ENCODE results near the gene TPR. TPM values are rescaled to one million over a fixed set of nuclear protein-coding genes. Genes with fewer than 3 reads are reported as not detected.

Gene TPR
- total and polyA plus RNA-seq, 2 of the 8 experiments (the other 6 are each of a cell fraction or from before 2014, with no cell fraction given), result 57.1 to 102 TPM

DNA sequence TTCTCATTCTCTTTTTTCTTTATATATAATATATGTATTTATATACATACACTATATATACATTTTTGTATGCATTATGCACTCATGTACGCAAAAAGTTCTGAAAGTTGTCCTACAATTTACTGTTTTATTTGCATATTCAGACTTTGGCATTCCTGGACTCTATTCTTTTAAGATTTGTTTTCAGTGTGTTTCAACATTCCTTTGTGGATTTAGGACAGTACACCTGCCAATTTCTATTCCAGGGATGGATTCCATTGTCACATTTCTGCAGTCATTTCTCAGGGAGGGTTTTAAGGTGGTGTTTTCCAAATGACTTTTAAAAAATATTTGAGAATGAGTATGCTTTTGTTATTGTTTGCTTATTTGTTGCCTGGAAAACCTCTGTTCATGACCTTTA is 76.2 kb downstream of the TPR start (continued):
- TF ChIP-seq, protein P1, sequence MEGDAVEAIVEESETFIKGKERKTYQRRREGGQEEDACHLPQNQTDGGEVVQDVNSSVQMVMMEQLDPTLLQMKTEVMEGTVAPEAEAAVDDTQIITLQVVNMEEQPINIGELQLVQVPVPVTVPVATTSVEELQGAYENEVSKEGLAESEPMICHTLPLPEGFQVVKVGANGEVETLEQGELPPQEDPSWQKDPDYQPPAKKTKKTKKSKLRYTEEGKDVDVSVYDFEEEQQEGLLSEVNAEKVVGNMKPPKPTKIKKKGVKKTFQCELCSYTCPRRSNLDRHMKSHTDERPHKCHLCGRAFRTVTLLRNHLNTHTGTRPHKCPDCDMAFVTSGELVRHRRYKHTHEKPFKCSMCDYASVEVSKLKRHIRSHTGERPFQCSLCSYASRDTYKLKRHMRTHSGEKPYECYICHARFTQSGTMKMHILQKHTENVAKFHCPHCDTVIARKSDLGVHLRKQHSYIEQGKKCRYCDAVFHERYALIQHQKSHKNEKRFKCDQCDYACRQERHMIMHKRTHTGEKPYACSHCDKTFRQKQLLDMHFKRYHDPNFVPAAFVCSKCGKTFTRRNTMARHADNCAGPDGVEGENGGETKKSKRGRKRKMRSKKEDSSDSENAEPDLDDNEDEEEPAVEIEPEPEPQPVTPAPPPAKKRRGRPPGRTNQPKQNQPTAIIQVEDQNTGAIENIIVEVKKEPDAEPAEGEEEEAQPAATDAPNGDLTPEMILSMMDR (IDR thresholded peaks at IDR 0.05; ENCODE audit: control extremely low read depth in 1 of 3, insufficient read depth in 1 of 3, low read depth in 1 of 3, low read length in 3 of 3), result no peak
- TF ChIP-seq TBP (IDR thresholded peaks at IDR 0.05; ENCODE audit: low read depth, low read length) (no peak), KDM4A (IDR thresholded peaks at IDR 0.05; ENCODE audit: low read depth, low read length, severe bottlenecking) (no peak)
